HG03378 (cell line): ENCODE measurements around the gene PRCD.

Experiments used
- ATAC-seq: cut with Tn5 transposase; IDR thresholded peaks from one replicate; pipeline ENCODE4 v1.9.1; 2021; ENCODE audit warnings: mild to moderate bottlenecking, moderate library complexity; ENCODE audit not compliant: unreplicated experiment

The PRCD gene

DNA sequence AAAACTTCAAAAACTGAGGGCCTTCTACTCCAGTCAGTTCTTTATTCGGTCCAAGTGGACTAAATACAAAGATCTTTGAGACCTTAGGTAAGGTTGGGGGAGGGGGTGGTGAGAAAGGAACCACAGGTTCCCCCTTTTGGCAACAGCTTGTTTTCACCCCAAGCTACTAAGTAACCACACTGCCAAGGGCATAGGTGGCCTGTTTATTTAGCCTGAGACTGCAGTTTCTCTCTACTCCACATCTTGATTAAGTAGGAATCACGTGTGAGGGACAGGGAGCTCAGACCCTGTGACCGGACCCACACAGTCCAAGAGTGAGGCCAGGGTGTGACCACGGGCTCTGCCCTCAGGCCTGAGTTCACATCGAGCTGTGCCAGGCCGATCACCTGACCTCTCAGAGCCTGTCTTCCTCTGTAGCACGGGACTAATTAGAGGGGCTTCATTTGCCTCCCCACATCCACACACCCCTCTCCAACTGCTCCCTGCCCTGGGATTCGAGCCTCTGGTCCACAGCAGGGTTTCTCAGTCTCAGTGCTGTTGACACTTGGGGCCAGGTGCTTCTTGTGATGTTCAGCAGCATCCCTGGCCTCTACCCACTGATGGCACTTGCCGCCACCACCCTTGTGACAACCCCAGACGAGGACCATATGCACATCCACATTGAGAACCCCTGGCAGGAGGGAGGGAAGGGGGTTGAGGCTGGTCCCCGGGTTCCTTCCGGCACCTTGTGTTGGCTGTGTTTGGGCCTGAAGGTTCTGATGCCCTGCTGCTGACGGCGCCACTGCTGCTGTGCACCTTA is 28.0 kb downstream of the PRCD start:
- no peak for ATAC-seq

DNA sequence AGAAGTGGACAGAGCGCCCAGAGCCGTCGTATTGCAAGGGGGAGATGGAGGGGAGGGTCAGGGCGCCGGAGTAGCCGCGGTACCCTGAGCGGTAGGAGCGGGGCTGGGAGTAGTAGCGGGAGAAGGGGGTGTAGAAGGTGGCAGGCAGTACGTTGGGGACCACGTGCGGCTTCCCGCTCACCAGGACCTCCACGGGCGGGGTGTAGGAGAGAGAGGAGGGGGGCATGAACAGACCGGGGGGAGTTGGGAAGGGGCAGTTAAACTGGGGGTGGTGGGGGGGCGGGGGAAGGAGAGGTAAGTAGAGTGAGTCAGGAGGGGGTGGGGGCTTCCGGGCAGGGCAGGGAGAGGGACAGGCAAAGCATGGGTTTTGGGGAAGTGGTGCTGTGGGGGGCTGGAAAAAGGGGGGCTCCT is 29.0 kb downstream of the PRCD start:
- ATAC-seq, result no peak

DNA sequence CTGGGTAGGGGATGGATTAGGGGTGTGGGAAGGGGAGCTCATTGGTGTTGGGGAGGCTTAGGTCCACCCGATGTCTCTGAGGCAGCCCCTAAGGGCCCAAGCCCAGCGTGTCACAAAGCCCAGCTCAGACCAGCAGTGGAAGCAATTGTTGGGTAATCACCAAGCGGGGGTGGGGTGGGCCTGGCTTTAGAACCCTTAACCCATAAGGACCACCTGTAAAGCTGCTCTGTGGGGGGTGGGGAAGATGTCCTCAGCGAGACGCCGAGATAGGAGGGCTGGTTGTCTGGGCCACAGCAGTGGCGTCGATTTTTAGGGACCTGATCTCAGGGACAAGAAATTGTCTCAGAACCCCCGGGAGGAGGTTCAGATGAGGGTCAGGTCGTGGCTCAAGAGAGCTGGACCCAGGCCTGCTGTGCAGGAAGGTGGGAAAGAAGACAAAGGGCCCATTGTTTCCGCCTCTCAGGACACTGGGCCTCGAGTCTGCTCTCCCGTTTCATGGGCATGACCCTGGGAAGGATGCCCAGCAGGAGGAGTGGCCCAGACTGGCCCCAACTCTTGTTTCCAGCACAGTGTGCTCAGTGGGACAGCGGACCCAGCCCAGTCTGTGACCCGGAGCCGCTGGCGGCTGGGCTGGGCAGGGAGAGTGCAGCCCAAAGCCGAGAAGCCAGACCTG is 29.9 kb downstream of the PRCD start:
- no peak for ATAC-seq

DNA sequence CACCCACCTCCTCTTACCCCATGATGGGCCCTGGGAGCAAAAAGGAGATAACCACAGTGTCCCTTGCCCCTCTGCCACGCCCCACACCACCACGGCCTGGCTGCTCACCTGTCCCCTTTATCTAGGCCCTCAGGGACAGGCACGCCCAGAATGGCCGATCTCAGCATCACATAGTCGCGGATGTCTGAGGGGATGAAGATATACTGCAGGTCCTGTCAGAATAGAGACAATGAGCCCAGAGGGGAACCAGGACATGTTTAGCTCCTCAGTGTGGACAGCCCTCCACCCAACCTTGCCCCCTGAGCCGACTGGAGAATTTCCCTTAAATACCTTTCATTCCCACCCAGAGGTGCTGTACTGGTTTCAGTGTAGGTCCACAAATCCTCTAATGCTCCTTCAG is 30.6 kb downstream of the PRCD start:
- ATAC-seq, result no peak

DNA sequence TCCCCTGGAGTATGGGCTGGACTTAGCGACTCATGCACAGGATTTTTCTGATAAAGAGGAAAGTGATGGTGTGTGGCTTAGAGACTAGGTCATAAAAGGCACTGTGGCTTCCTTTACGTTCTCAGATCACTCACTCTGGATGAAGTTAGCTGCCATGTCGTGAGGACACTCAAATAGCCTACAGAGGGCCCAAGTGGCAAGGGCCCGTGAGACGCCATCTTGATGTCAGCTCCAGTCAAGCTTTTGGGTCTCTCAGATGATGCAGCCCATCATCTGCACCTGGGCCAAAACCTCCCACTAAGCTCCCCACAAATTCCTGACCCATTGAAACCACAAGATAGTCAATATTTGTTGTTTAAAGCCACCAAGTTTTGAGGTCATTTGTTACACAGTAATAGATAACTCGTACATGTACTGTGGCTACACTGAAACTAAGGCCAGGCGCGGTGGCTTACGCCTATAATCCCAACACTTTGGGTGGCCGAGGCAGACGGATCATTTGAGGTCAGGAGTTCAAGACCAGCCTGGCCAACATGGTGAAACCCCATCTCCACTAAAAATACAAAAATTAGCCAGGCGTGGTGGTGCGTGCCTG is 31.1 kb downstream of the PRCD start:
- no peak for ATAC-seq

DNA sequence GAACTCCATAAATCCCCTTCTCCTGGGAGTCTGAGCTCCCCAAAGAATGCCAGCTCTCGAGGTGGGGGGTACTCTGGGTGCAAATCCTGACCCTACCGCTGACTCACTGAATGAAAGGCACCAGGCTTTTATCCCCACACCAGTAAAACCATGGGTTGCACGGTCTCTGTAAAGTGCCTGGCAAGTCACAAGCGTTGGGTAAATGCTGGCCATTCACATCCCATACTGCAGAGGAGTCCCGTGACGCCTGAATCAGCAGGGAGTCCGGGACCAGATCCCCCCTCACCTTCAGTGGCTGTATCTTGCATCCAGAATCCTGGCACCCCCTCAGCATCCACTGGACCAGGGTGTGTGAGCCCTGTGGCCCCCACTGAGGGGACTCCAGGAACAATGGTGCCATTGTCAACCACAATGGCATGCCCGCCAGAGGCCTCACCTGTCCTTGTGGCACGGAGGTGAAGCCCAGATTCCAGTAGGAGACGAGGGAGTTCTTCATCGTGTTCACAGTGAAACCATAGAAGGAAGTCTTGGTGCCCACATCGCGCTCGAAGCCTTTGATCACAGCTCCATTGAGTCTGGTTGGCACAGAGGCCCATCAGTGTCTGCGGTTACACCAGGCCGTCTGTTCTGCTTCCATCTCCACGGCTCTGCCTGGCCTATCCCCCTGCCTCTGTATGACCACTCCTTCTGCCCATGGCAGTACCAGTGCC is 32.5 kb downstream of the PRCD start:
- no peak for ATAC-seq

DNA sequence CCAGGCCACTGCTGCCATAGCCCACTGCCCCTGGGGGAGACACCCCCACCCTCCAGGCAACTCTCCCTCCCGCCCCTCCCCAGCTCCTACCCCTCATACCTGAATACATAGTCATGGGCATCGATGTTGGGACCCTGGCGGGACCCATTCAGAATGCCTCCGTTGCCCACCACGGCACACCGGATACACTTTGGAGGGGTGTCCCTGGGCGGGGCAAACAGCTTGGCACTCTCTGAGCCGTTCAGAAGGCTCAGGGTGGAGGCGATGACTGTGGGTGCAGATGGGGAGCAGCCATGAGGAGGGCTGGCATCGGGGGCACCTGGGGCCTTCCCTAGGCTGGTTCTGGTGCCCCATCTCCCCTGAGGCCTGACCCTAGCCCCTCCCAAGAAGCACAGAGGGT is 33.3 kb downstream of the PRCD start:
- ATAC-seq, result no peak

DNA sequence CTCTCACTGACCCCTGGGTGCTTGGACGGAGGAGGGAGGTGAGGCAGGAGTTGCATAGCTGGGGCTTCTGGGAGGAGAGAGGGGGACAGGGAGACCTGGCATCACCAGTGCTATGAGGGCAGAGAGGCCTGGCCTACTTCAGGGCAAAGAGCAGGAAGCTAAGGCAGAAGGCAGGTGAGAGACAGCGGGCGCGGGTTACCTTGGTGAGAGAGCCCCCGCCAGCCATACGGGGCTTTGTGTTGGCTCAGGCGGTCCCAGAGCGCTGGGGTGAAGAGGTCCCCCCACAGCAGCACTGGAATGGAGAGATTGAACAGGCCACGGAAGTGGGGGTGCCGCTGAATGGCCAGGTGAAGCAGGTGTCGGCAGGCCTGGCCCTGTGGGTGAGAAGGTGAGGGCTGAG is 34.3 kb downstream of the PRCD start:
- no peak for ATAC-seq

DNA sequence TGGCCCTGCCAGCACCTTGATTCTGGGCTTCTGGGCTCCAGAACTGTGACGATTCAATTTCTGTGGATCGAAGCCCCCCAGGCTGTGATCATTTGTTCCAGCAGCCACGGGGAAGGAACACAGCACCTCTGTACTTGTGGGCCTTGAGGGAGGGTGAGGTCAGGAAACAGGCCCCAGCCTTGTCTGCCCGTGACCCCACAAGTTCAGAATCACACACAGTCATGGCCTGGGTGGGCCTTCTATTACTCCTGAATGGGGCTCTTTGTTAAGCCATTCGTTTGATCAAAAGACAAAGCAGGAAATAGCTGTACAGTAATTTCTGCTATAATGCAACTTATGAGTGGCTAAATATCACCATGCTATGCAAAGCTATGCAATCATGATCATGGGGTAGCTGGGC is 35.7 kb downstream of the PRCD start:
- no peak for ATAC-seq

DNA sequence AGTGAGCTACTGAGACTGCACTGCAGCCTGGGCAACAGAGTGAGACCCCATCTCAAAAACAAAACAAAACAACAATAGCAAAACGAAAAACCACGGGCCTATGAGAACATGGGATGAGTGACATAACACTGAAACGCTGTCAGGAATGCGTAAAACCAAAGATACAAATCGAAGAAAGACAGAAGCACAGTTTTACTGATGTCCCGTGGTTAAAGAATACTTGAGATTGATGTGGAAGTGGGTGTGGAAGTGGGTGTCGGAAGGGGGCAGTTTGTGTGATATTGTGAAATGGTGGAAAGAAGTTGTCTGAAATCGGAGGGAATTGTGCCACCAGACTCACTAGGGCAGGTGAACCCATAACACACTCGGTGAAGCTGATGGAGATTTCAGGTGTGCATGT is 36.3 kb downstream of the PRCD start:
- ATAC-seq, result no peak

DNA sequence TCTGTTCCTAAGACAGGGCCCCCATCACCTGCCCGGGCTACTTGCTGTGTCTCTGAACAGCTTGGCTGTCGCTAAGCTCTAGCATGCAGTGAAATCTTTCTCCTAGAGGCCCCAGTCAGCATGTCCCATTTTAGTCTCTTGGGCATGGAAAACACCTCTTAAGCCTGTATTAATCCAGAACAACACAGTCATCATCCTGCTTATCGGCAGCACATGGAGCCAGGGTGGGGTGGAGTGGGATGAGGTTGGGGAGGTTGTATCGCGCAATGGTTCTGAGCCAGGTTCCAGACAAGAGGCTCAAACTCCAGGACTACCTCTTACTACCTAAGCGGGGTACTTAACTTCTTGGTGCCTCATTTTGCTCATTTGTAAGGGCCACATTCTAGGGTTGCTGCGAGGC is 38.0 kb downstream of the PRCD start:
- no peak for ATAC-seq

DNA sequence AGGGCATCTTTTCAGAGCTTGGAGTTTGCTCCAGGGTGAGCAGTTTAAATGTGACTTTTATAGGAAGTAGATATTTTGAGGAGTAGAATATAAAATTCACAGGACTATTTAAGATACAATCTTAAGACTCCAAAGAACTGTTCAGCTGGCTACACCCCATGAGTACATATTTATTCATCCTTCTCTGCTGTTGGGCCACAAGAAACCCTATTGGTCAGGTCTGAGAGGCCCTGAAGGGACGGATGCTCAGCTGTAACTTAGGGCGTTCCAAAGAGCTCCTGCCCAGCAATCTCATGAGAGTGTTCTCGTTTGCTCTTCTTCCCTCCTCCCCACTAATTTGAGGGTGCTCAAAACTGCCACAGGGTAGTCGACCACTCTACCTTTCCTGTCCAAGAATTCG is 38.5 kb downstream of the PRCD start:
- no peak for ATAC-seq

DNA sequence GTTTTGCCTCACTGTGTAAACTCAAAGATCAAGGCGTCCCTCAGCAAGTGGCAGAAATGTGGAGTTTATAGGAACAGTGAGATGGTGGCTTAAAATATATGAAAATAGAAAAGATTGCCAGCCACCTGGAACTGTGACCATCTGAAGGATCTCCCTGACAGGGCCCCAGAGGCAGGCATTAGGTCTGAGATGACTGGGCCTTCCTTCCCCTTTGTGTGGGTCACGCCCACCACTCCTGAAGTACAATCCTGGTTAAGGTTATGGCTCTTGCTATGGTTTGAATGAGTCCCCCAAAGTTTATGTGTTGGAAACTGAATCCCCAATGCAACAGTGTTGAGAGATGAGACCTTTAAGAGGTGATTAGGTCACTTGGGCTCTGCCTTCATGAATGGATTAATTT is 39.4 kb downstream of the PRCD start:
- no peak for ATAC-seq

DNA sequence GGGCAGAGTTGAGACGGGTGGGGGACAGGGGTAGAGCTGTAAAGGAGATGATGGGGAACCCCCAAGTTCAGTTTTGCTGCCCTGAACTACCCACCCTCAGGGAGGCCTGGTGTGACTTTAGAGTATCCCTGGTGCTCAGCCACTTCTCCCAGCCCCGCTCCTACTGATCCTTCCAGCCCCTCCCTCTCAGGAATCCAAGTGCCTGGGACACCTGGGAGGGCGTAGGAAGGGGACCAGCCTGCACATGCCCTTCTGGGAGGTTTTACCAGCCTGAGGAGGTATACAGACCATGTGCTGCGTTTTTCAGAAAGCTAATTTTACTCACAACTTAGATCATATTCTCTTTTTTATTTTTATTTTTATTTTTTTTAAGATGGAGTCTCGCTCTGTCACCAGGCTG is 41.7 kb downstream of the PRCD start:
- ATAC-seq, result no peak

DNA sequence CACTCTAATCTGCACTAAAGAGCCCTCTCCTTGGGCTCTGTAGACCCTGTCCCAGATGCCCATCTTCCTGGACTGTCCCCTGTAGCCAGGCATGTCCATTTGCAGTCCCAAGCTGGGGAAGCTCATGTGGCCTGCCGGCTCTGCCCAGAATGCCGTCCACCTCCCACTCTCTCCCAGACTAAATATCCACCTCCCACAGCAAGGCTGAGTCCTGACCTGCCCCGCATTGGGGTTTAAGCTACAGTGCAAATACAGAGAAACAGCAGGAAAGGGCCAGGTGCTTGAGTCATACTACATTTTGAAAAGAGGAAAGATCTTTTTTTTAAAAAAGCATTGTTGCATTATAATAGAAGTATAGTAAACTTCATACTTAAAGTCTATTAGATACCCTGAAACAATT is 42.8 kb downstream of the PRCD start:
- ATAC-seq, result no peak

DNA sequence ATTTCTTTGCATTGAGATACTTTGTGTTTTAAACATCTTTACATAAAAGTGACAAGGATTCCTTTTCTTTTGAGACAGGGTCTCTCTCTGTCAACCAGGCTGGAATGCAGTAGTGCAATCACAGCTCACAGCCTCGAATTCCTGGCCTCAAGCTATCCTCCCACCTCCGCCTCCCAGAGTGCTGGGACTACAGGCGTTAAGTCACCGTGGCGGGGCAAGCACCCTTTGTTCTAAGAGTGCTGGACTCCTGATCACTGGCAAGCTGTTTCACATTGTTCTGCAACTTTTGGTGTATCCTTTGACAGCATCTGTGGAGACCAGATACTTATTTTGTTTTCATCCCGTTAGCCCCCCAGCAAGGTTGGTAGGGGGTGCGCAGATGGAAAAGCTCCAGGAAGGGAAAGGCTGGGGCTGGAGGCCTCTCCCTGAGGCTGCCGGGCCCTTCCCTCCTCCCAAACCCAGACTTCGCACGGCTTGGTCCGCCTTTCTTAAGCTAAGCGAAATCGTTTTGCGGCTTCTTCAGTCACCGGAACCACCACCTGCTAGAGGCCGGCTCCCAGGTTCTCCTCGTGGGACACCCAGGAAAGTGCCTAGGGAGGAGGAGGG is 44.7 kb downstream of the PRCD start:
- no peak for ATAC-seq

DNA sequence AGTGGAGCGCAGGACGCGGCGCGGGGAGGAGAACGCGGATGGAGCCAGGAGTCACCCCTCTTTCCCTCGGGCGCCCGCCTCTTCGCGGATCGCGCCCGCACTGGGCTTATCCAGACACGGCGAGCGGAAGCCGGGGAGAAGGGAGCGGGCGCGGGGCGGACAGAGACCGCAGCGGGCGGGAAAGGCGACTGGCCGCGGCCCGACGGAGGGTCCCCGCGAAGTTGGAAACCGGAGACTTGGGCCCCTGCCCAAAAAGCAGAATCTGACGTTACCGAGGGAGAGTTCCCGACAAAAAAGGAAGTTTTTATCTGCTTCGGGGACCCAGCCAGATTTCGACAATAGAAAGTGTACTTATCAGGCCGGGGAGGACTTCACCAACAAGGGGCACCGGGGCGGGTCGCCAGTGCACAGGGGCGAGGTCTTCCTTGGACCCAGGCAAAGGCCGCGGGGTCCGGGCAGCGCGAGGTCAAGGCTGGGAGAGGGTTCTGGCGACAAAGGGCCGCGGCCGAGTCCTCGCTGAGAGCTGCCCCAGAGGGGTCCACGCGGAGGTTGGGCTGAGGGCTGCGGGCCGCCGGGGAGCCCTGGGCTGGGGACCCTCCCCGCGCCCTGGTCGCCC is 45.3 kb downstream of the PRCD start:
- no peak for ATAC-seq

DNA sequence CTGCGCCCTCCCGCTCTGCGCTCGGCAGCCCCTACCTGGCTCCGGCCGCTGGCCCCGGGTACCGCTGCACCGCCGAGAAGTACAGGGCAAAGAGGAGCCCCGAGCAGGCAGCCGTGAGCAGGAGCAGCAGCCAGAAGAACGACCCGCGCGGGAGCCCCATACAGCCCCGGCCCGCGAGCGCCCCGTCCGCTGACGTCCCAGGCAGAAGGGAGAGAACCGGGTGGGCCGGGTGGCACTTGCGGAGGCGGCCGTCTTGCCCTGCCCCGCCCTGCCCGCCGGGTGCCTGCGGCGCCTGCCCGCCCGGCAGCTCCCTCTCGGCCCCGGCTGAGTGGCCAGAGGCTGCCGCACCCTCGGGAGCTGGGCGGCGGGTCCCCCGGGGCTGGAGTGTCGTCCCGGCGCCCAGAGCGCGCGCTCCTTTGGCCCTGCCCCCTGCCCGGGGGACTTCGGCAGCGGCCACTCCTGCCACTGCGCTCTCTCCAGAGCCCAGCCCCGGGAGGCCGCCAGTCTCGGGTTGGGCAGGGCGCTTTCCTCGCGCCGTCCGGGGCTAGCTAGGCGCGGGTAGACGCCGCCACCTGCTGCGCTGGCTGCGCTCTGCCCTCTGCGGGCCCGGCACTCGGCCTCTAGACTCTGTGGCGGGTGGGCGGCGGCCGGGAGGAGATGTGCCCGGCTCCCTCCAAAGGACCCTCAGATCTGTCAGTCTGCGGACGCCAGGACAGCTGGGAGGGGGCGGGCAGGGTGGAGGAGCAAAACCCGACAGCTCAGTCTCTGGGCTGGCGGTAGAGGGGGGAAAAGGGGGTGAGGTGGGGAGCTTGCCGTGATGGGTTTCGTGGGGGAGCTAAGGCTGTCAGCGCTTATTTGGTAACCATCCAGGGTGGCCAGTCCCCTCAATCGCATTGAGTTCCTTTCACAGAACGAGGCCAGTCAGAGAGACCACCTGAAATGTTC is 46.1 kb downstream of the PRCD start, which contains the start of gene ST6GALNAC2:
Gene ST6GALNAC2 (minus strand): TSS at position 212 of the 945 bp plus-strand sequence. CDS start 52 bp downstream, at position 160.
- no peak for ATAC-seq

DNA sequence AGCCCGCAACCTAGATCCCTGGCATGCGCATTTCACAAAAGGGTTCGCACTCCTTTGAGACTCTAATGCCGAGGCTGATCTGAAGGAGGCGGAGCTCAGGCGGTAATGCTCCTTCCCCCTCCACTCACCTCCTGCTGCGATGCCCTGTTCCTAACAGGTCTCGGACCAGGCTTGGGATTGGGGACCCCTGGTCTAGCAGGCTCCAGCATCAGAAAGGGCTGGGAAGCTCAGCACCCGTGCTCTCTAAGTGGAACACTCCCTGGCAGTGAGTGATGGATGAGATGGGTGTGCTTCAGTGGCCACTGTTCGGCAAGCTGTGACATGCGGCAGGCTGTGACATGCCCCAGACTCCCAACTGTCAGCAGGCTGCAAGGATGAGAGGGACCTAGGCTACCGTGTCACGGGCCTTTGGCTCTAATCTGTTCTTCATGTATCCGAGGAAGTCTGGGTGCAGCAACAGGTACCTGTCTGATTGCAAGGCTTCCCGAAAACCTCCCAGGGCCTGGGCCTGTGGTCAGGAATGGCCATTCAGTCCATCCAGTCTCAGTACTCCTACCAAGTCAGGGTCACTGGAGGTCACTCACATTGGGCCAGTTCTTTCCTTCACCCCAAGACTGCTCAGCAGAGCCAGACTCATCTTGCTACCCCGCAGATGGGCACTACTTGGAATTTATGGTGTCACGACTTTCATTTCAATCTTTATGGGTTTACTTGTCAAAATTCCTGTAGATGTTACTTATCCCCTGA is 47.1 kb downstream of the PRCD start:
- no peak for ATAC-seq
